H9 (cell line): ENCODE results near the gene CLMN. TPM values are rescaled to one million over a fixed set of nuclear protein-coding genes. Genes with fewer than 3 reads are reported as not detected.
A peak's percentile ranks its signal among the peaks of the same experiment; 100 is the strongest.

Experiments
- DNase-seq: peaks from one replicate; pipeline ENCODE4 v3.0.0-alpha.2; 2017
- H2AFZ ChIP-seq: one replicate; pipeline ENCODE4 v1.6.1; 2013; ENCODE audit warnings: mild to moderate bottlenecking, low read length, control low read depth, moderate library complexity
- H2AK5ac ChIP-seq: 2 replicates; pipeline ENCODE4 v1.6.1; 2013; ENCODE audit warnings: low read length, control low read depth, mixed read lengths; ENCODE audit not compliant: insufficient read length
- H2BK120ac ChIP-seq: one replicate; pipeline ENCODE4 v1.6.1; 2013; ENCODE audit warnings: low read depth, mild to moderate bottlenecking, low read length, control low read depth, inconsistent platforms; ENCODE audit not compliant: poor library complexity, severe bottlenecking
- H2BK12ac ChIP-seq: 2 replicates; pipeline ENCODE4 v1.6.1; 2013; ENCODE audit warnings: low read length, control low read depth, mixed read lengths, low read depth; ENCODE audit not compliant: insufficient read length
- H2BK15ac ChIP-seq: 2 replicates; pipeline ENCODE4 v1.6.1; 2013; ENCODE audit warnings: low read depth, low read length, control low read depth
- H2BK20ac ChIP-seq: one replicate; pipeline ENCODE4 v1.6.1; 2013; ENCODE audit warnings: low read depth, mild to moderate bottlenecking, low read length, control low read depth, inconsistent platforms; ENCODE audit not compliant: poor library complexity, severe bottlenecking
- H2BK5ac ChIP-seq: 2 replicates; pipeline ENCODE4 v1.6.1; 2013; ENCODE audit warnings: low read length, control low read depth, mixed read lengths; ENCODE audit not compliant: insufficient read length
- H3K14ac ChIP-seq: 2 replicates; pipeline ENCODE4 v1.6.1; 2013; ENCODE audit warnings: low read length, control low read depth; ENCODE audit not compliant: insufficient read depth
- H3K18ac ChIP-seq: 2 replicates; pipeline ENCODE4 v1.6.1; 2013; ENCODE audit warnings: low read depth, mild to moderate bottlenecking, mixed read lengths, low read length, control low read depth; ENCODE audit not compliant: insufficient read length
- H3K23ac ChIP-seq: 2 replicates; pipeline ENCODE4 v1.6.1; 2013; ENCODE audit warnings: low read length, control low read depth, mixed read lengths, low read depth; ENCODE audit not compliant: insufficient read length
- H3K23me2 ChIP-seq: 2 replicates; pipeline ENCODE4 v1.6.1; 2013; ENCODE audit warnings: low read depth, mild to moderate bottlenecking, mixed read lengths, low read length, control low read depth; ENCODE audit not compliant: insufficient read length, poor library complexity, severe bottlenecking
- H3K27ac ChIP-seq: 2 replicates; pipeline ENCODE4 v1.5.1; 2013; ENCODE audit warnings: low read length, control low read depth, mixed read lengths, low read depth; ENCODE audit not compliant: insufficient read length
- H3K27me3 ChIP-seq: 2 replicates; pipeline ENCODE4 v1.6.1; 2013; ENCODE audit warnings: low read length, control low read depth, inconsistent platforms; ENCODE audit not compliant: insufficient read depth
- H3K4ac ChIP-seq: 2 replicates; pipeline ENCODE4 v1.6.1; 2013; ENCODE audit warnings: low read depth, mild to moderate bottlenecking, control low read depth, inconsistent platforms, low read length, moderate library complexity
- H3K4me1 ChIP-seq: 2 replicates; pipeline ENCODE4 v1.6.1; 2013; ENCODE audit warnings: low read length, control low read depth, inconsistent platforms; ENCODE audit not compliant: insufficient read depth
- H3K4me2 ChIP-seq: 2 replicates; pipeline ENCODE4 v1.6.1; 2013; ENCODE audit warnings: low read length, control low read depth, mixed read lengths; ENCODE audit not compliant: insufficient read length, insufficient read depth
- H3K56ac ChIP-seq: 2 replicates; pipeline ENCODE4 v1.6.1; 2013; ENCODE audit warnings: low read depth, mild to moderate bottlenecking, mixed read lengths, low read length, control low read depth; ENCODE audit not compliant: insufficient read length
- H3K79me1 ChIP-seq: 2 replicates; pipeline ENCODE4 v1.6.1; 2013; ENCODE audit warnings: low read depth, mild to moderate bottlenecking, moderate library complexity, low read length, control low read depth, inconsistent platforms; ENCODE audit not compliant: insufficient read depth, poor library complexity, severe bottlenecking
- H3K79me2 ChIP-seq: 2 replicates; pipeline ENCODE4 v1.6.1; 2013; ENCODE audit warnings: low read length, control low read depth, inconsistent platforms; ENCODE audit not compliant: insufficient read depth
- H3K9ac ChIP-seq: 2 replicates; pipeline ENCODE4 v1.6.1; 2013; ENCODE audit warnings: low read length, control low read depth, mixed read lengths; ENCODE audit not compliant: insufficient read length; ENCODE audit errors: extremely low read depth
- H3K9me3 ChIP-seq: one replicate; pipeline ENCODE4 v1.6.1; 2013; ENCODE audit warnings: low read depth, low read length, inconsistent platforms; ENCODE audit not compliant: control insufficient read depth
- H3T11ph ChIP-seq: one replicate; pipeline ENCODE4 v1.6.1; 2013; ENCODE audit warnings: mild to moderate bottlenecking, low read length, control low read depth, inconsistent platforms
- H4K20me1 ChIP-seq: one replicate; pipeline ENCODE4 v1.6.1; 2013; ENCODE audit not compliant: control insufficient read depth, insufficient read length, insufficient read depth
- H4K5ac ChIP-seq: 2 replicates; pipeline ENCODE4 v1.6.1; 2013; ENCODE audit warnings: low read depth, mild to moderate bottlenecking, mixed read lengths, low read length, control low read depth; ENCODE audit not compliant: insufficient read length
- H4K8ac ChIP-seq: replicated peaks from 2 replicates; pipeline ENCODE4 v1.6.1; 2013; ENCODE audit warnings: low read length, control low read depth, mixed read lengths, low read depth; ENCODE audit not compliant: insufficient read length
- H4K91ac ChIP-seq: 2 replicates; pipeline ENCODE4 v1.6.1; 2013; ENCODE audit warnings: low read depth, mild to moderate bottlenecking, moderate library complexity, mixed read lengths, low read length, control low read depth; ENCODE audit not compliant: insufficient read length
- H3K27ac Mint-ChIP-seq, 3 experiments: 2 replicates in 2 of 3; 3 replicates in 1 of 3; pipeline ENCODE4 v1.8.0; 2020 to 2021; ENCODE audit warnings: mixed read lengths in 3 of 3, mild to moderate bottlenecking in 1 of 3, moderate library complexity in 1 of 3
- H3K27me3 Mint-ChIP-seq: 2 replicates; pipeline ENCODE4 v1.8.0; 2021; ENCODE audit warnings: low read depth, mild to moderate bottlenecking, moderate library complexity, mixed read lengths
- H3K36me3 Mint-ChIP-seq, 3 experiments: 2 replicates in 2 of 3; 3 replicates in 1 of 3; pipeline ENCODE4 v1.8.0; 2020 to 2021; ENCODE audit warnings: low read depth in 3 of 3, mixed read lengths in 3 of 3; ENCODE audit not compliant: insufficient read depth in 1 of 3
- H3K4me1 Mint-ChIP-seq, 2 experiments: 2 replicates each; pipeline ENCODE4 v1.8.0; 2020; ENCODE audit warnings: mixed read lengths in 2 of 2
- H3K4me3 Mint-ChIP-seq, 2 experiments: 2 replicates in 1 of 2; 3 replicates in 1 of 2; pipeline ENCODE4 v1.8.0; 2020 to 2021; ENCODE audit warnings: mild to moderate bottlenecking in 2 of 2, mixed read lengths in 2 of 2, moderate library complexity in 1 of 2
- H3K9me3 Mint-ChIP-seq, 2 experiments: 2 replicates in 1 of 2; 3 replicates in 1 of 2; pipeline ENCODE4 v1.8.0; 2020; ENCODE audit warnings: mild to moderate bottlenecking in 2 of 2, mixed read lengths in 2 of 2, moderate library complexity in 1 of 2
- CTCF ChIP-seq: fragments of 200-600 bp; sonication (generic); conservative IDR thresholded peaks from 3 replicates; pipeline ENCODE4 v1.8.0; 2021; ENCODE audit warnings: antibody characterized with exemption, mild to moderate bottlenecking
- WGBS: extraction: QIAGEN DNeasy Blood & Tissue Kit; methylation state at CpG from one replicate; pipeline ENCODE4 v1.1.7; 2013; ENCODE audit warnings: missing lambda C conversion rate, low lambda C conversion rate, mixed read lengths; ENCODE audit not compliant: insufficient read length; ENCODE audit errors: extremely low coverage; 5-methylcytosine and 5-hydroxymethylcytosine counted together
- total RNA-seq: library from RNA; stranded (reverse); gene quantifications from 2 replicates; pipeline ENCODE4 v1.2.1, GENCODE V29; 2021

Gene CLMN
- total RNA-seq, 1 experiment from 2014 or later = 7.6 TPM

DNA sequence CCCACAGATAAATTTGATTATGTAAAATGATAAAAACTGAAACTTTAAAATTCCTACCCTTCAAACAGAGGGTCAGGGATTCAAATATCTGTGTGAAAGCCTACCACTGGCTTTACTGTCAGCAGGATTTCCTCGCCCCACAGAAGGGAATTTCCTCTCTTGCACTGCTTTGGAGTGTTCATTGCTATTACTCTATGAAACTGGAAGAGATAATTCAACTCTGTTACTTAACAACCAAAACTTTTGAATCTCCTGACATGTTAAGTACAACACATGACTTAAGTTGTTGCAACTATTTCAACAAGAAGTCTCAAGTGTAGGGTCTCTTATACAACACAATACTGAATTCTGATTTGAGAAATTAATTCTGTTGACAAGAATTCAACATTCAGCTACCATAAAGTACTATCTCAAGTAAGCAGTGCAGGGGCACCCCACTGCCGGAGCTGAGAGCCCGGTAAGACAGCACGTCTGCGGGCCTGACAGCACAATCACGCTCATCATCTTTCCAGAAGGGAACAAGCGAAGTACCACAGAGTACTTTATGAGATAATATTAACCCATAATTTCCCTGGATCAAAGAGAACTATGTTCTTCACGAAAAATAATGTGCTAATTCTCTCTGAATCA lies 185.3 kb downstream of the CLMN start:
- H3K9ac ChIP-seq = no peak overlapping the region
- Mint-ChIP-seq H3K9me3 (no peaks in the 10 kb centered on the region), H3K4me1 (peaks cover 31 to 42% of the 10 kb centered on the region in 2 experiments), H3K27me3 (no peaks in the 10 kb centered on the region), H3K27ac (peak overlapping the region in 2 of 3 experiments; percentile 17 to 31; a peak in 2 of 7 replicates), H3K4me3 (no peak overlapping the region), H3K36me3 (peaks cover 1 to 29% (median 13%) of the 10 kb centered on the region in 3 experiments; a peak in 5 of 7 replicates)
- no peak overlapping the region for H2BK12ac ChIP-seq
- H3K23me2 ChIP-seq = no peaks in the 10 kb centered on the region
- H3K79me2 ChIP-seq = peaks cover 3% of the 10 kb centered on the region; the same call in 1 of the 2 replicates
- H3K79me1 ChIP-seq = peaks cover 3% of the 10 kb centered on the region
- no peak overlapping the region for H3K4ac ChIP-seq
- no peak overlapping the region for H2AK5ac ChIP-seq
- no peak for DNase-seq
- H3K27ac ChIP-seq = no peak overlapping the region
- no peak overlapping the region for H2BK15ac ChIP-seq
- no peaks in the 10 kb centered on the region for H4K20me1 ChIP-seq
- H3K4me2 ChIP-seq = no peak overlapping the region
- no peak overlapping the region for H3T11ph ChIP-seq
- no peak overlapping the region for H3K23ac ChIP-seq
- no peak overlapping the region for H4K8ac ChIP-seq
- no CpG with 5 or more reads among the region's 8 CpGs for WGBS
- H2BK5ac ChIP-seq = no peak overlapping the region
- H3K4me1 ChIP-seq = peaks cover 2% of the 10 kb centered on the region; the same call in 1 of the 2 replicates
- H2BK120ac ChIP-seq = no peak overlapping the region
- H4K91ac ChIP-seq = no peak overlapping the region
- H3K9me3 ChIP-seq = no peaks in the 10 kb centered on the region
- H4K5ac ChIP-seq = no peak overlapping the region
- H3K27me3 ChIP-seq = no peaks in the 10 kb centered on the region
- no peak overlapping the region for H3K56ac ChIP-seq
- H2AFZ ChIP-seq = no peak overlapping the region
- H3K18ac ChIP-seq = no peak overlapping the region
- no peak overlapping the region for H3K14ac ChIP-seq
- no peak for TF ChIP-seq CTCF
- no peak overlapping the region for H2BK20ac ChIP-seq
